HG03460 (cell line): Measurements from ENCODE around the gene ANK3.
A peak's percentile ranks its signal among the peaks of the same experiment; 100 is the strongest.

Experiments used
- ATAC-seq: cut with Tn5 transposase; IDR thresholded peaks from one replicate; pipeline ENCODE4 v1.9.1; 2021; ENCODE audit not compliant: unreplicated experiment

The ANK3 gene

DNA sequence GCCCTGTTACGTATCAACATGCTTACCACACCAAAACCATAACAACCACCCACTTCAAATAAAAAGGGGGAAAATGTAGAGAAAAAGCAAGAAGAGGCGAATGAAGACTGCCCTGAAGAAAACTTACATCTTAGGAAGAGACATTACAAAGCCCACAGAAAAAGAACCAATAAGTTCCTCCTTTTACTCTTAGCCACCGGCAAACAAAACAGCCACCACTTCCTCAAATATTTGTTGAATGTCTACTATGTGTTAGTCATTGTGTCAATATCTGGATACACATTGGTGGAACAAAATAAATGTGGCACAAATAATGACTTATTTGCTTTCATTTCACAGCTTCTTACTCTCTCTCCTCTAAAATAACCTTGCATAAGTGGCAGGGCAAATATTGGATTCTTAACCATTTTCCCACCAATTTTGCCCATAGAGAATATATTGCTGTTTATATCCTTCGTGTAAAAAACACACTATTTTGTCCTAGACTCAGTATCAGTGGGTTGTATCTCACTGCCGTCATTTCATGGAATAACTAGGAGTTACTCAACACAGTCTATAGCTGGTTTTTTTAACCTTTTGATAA lies 106.8 kb downstream of the ANK3 start:
- no peak for ATAC-seq

DNA sequence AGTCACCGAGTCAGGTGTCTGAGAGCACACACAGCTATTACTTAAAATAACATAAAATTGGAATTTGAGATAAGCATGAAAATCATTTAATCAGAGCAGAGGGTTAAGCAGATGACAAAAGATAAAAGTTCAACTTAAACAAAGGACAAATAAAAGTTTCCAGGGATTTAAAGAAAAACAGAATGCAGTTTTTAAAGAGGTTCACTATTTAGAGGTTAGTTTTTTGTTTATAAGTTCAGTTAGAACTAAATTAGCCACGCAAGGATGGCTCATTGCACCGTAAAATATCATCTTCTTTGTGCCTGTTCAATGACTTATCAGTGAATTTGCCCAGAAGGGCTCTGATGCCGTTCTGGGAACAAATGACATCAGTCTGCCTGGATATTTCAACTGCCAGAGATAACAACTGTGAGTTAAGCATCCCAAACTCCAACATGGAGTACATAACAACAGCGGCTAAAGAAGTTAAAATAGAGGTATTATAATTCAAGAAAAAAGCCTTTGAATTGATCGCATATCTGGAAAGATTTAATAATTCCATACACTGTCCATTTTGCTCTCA lies 107.8 kb downstream of the ANK3 start:
- no peak for ATAC-seq

DNA sequence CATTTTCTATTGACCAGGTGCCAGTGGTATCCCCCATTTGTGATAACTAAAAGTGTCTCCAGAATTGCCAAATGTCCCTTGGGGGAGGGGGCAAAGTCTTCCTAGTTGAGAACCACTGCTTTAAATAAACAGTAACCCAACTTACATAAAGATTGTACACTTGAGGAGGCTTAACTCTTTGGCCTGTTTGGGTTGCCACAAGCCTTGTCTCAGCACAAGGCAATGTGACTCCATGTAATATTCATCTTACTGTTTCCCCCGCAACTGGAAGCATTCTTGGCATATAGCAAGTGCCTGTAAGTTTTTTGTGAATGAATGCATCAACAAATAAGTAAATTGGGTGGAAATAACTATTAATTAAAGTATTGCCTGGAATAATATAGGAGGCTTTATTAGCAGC lies 108.3 kb downstream of the ANK3 start:
- no peak for ATAC-seq

DNA sequence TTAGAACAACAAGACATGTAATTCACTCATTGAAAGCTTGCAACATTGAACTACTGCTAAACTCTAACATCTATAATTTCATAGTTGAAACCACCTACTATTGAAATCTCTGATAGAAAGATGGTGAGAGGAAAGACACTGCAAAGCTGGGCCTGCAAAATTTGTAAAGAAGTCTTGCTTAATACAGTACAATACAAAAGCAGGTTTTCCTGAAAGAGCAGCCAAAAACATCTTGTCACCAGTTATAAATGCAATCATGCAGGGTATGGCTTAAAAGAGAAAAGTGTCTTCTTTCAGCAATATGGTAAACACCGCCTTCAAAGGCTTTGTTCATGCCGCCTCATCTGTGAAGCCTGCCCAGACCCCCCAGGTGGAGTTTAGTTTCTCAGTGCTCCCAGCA lies 109.2 kb downstream of the ANK3 start:
- no peak for ATAC-seq

DNA sequence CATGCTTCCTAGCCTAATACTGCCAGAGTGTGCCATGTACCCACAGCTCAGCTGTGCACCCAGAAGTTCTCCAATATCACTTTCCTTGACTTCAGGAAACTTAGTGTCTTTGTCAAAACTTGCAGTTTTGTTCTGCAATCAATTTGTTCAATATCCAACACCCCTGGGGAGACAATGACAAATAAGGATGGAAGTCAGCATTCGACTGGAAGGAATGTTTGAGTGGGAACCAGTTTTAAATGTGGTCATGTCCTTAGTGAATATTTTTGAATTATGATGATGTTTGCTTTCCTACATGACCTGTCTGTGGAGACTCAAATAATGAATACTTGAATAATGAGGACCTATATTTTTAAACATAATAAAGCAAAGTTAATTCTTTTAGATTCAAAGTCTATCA lies 112.0 kb downstream of the ANK3 start:
- no peak for ATAC-seq

DNA sequence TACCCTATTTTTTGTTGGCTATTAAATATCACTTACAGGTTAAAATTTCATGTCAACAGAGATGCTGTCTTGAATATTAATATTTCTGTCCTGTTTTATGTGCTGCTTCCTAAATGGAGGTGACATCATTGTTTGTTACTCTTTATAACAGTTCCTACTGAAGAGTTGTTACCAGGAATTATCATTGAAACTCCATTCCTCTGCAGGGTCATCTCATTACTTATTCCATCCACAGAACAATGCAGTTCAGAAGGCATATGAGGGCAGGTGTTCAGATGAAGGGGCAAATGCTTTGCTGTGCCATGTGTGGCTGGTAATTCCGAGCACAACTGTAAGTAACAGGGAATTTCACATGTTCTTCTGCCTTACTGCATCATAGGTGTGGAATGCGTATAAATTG lies 113.4 kb downstream of the ANK3 start:
- ATAC-seq, result no peak

DNA sequence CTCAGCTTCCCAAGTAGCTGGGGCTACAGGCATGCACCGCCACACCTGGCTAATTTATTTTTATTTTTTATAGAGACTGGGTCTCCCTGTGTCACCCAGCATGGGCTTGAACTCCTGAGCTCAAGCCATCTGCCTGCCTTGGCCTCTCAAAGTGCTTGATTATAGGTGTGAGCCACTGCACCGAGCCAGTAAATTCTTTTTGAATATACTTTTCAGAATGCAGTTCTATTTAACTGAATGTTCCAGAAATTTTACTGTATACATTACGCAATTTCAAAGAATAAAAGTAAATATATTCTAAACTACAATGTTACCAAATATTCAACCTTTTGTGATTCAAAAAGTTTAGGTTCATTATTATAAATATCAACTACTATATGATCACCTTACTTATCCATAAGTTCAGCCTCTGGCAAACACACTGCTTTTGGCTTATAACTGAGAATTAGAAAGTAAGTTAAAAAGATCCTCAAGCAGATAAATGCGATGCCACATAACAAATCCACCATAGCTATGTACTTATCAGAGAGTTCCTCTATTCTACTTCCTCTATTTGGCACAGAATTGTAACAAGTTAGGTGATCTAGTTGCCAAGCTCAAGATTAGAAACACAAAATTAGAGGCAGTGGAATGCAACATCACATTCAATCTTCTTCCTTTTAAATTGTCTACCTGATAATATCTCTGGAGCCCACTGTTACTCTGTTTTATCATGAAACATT lies 118.2 kb downstream of the ANK3 start:
- no peak for ATAC-seq

DNA sequence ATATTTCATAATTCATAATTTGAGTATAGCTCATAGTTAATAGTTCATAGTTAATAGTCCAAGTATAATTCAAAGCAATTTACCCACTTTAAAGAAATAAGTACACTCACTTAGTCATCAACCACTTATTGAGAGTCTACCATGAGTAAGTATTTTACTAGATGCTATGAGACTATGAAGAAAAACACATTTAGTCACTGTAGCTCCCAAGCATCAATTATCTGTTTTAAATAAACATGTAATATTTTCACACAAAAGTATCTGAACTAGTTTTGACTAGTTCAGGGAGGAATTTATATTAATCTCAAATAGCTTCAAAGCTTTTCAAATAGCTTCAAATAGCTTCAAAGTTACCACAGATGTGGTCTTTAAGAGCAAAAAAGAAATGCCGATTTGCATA lies 119.2 kb downstream of the ANK3 start:
- ATAC-seq, result no peak

DNA sequence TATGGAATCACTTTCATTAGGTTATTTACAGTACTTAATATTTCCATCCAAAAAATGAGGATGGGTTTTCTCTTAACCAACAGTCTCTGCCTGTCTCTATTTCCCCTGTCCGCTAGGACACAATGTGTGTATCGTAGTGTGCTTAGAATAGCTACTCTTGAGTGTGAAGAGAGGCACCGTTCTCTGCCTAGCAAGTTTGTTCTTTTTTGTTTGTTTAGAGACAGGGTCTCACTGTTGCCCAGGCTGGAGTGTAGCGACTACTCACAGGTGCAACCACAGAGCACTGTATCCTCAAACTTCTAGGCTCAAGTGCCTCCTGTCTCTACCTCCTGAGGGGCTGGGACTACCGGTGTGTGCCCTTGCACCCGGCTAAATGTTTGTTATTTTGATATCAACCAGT lies 121.9 kb downstream of the ANK3 start:
- no peak for ATAC-seq

DNA sequence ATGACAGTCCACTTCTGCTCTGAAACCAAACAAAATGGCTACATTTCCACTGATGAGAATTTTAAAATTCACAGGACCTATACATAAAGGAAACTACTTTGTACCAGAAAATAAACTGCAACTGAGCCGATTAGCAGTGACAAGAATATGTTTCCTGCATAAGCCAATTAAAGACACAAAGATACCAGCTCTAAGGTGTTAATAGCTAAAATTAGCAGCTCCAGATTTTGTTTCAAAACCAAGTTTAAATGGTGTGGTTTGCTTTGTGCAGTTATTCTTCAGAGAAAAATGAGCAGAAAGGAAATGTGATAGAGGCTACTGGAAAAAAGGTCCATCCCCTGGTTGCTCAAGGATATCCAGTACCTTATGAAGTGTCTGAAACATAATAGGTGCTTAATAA lies 123.2 kb downstream of the ANK3 start:
- no peak for ATAC-seq

DNA sequence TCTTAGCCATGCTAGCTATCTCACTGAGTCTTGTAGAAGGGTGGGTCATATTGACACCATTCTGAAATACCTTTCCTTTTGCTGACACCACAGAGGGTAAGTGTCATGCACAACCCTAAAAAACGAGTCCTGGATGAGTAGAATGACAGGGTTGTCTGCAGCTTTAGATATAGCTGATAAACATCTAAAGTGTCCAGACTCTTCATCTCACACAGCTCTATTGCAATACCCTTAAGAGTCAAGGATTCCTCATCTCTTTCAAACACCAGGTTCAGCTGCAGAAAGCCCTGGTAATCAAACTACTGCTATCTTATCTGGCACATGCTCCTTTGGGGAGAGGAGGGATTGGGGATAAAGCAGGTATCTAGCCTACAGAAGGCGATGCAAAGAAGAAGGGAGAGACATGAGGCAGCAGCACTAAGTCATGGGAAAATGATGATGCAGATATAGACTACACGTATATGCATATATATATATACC lies 127.0 kb downstream of the ANK3 start:
- no peak for ATAC-seq

DNA sequence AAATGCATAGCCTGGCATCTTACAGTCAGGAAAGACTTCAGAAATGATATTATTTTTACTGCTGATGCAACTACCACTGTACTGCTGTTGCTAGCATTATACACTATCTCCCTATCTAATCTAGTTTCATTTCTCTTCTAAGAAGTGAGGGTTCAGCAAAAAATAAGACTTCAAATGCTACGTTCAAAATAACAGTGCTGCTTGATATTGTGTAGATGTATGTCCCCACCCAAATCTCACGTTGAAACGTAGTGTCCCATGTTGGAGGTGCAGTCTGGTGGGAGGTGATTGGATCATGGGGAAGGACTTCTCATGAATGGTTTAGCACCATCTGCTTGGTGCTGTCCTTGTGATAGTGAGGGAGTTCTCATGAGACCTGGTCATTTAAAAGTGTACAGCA lies 129.4 kb downstream of the ANK3 start:
- no peak for ATAC-seq

DNA sequence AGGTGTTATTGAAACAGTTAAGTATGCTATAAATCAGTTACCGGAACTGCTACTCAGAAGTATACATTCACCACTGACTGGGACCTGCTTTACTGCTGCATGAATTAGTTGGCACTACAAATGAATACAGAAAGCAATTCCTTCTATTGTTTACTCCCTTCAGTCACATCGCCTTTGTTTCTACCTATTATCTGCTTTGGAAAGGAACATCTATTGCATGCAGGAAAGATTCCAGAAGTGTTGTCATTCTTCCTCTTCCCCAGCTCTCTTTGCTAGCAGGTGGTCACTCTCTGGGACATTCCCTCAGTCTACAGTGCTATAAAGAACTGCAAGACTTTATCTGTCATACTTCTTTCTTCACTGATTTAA lies 131.3 kb downstream of the ANK3 start:
- ATAC-seq, result no peak

DNA sequence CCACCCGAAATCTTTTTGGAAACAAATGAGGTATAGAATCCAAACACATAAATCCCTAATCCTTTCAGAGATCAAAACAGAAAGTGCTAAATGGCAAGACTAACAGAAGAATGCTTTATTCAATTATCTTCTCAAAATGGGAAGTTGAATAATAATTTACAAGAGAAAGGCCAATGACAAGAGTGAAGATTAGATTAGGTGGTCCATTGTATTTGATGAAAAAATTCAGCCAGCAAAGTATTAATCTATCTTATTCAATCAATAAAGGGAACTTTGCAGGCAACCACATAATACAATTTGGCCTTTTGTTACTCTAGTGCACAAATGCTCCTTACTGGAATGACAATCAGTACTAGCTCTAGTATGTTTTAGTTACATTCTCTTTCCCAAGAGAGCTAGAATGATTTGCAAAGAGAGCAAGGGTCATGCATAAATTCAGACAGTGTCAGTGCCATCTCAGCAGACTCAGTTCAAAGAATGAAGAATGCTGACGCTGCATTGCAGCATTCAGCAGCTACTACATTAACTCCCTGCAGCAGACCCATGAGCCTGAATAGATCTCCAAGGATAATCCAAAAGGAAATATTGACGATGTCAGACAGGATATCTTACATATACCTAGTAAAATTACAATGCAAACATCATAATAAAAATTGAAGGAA lies 131.8 kb downstream of the ANK3 start:
- ATAC-seq, result no peak

DNA sequence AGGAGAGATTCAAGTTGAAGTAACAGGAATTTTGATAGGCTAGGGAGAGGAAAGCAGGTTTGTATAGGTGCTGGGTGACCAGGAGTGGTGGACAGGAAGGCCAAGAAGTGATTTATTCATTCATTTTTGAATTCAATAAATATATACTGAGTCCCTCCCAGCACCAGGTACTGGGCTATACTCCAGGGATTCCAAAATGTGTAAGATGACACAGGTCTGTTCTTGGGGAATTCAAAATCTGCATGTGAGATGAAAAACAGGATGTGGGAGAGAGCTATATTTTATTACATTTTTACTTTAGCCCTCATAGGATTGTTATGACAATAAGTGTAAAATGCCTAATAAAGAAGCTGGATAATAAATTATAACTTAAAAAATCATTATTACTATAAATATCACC lies 134.9 kb downstream of the ANK3 start:
- ATAC-seq, result no peak

DNA sequence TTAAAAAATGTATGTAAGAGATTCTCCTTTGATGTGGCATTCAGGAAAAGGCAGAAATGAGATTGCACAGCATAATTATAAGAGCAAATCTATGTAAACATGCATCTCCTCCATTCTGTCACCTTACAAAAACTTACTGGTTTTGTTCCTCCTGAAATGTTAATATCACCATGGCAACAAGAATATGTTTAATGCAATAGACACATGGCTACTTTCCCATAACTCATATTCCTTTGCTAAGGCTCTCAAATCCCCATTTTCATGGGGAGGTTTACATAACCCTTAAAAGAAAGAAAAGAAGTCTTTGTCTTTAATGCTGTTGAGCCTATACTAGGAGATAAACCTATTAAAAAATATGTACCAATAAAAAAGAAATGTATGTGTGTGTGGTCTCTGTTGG lies 136.2 kb downstream of the ANK3 start:
- no peak for ATAC-seq

DNA sequence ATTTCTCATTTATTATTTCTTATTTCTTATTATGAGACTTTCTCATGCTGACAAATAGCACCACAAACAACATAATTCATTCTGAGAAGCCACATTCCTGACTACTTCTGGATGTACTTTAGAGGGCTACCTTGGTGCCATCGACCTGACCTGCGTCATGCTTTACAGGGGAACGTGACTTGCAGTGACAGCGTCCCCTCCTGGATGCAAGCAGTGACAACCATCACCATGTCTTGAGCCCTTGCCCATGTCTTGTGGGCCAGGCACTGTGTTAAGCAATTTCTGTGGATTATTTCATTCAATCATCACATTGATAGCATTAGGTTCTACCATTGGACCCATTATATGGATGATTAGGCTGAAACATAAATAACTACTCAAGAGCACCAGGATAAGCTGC lies 137.0 kb downstream of the ANK3 start:
- ATAC-seq, result no peak

DNA sequence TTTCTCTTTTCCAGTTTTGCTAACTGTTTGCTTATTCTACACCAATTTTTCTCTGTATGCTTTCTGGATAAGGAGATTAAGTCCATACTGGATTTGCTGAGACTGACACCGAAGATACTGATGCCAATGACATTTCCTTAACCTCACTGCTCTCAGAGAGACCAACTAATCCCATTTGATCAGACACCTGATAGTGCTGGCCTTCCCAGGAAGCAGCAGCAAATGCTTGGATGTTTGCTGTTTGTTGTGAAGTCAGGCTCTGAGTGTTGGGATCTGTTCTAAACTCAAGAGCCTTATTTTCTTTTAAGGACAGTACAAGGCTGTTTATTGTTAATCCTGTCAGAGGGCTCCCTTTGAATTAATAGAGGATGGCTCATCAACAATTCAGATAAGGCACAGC lies 143.3 kb downstream of the ANK3 start:
- no peak for ATAC-seq

DNA sequence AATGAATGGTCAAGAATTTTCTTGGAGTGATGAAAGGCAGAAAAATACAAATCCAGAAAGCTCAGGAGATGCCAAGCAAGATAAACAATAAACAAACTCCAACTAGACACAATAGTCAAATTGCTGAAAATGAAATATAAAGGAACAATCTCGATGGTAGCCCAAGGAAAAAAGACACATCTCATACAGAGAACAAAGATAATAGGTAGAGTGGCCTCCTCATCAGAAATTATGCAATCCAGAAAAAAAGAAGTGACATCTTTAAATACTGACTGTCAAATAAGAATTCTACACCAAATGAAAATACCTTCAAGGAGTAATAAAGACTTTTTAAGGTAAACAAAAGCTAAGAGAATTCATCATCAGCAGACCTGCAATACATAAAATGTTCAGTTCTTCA lies 150.4 kb downstream of the ANK3 start:
- ATAC-seq, result no peak

DNA sequence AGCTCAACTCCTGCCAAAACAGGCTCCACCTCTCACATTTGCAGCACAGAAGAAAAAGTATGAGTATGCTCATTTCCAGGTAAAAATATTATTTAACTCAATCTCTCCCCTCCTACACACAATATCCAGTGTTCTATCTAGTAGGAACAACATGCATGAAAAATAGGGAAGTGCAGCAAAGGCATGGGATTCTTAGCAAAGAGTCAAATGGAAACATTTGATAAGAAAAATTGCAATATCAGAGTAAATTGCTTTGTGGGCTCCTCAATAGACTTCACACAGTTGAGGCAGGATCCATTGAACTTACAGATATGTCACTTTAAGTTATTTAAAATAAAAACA lies 150.9 kb downstream of the ANK3 start:
- ATAC-seq, result no peak

DNA sequence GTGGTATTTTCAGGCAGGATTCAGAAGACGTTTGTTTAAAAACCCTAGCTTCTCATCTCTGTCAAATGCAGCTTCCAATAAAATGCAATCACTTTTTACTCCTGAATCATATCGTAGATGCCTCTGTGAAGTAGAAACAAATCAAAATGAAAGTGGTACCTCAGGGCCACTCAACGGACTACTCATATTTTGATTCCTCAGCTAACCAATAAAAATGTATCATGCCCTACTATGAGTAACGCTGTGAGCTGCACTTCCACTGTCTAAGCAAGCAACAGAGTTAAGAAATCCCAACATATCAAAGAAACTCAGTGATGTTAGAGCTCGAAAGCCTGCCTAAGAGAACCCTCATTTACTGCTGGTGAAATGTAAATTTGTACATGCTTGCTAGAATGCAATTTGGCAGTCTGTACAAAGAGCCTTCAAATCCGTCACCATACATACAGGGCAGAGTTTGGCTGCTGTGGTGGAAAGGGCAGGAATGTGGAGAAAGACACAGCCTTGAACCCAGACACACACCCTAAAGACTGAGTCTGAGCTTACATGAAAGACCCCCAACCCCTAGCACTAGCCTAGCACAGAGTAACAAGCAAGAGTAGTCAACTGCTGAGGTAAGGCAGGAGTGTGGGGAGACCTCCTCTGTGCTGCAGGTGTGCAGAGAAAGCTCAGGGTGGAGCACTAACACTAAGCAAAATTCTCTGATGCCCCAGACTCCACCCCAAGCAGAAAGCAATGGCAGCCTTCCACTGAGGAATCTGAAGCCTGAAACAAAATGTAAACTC lies 151.5 kb downstream of the ANK3 start:
- peak; percentile 49 for ATAC-seq
